Fibroblast of lung (primary cell): Measurements from ENCODE around the gene FAM72D. TPM values are rescaled to one million over a fixed set of nuclear protein-coding genes. Genes with fewer than 3 reads are reported as not detected.
"Not testable (repeated sequence)": the region's sequence is repeated elsewhere in the genome, so short reads cannot be mapped to it uniquely, and the experiment has no call there.

Experiments
- DNase-seq, 2 donors: peaks; one replicate each; pipeline versions ENCODE4 v3.0.0 to v3.0.0-alpha.2; 2010; ENCODE audit warnings: low read depth in 2 of 2
- H2AFZ ChIP-seq: 2 replicates; pipeline ENCODE4 v1.5.1; 2012; ENCODE audit warnings: low read length, control low read depth, inconsistent platforms
- H3K27ac ChIP-seq: 2 replicates; pipeline ENCODE4 v1.5.1; 2011; ENCODE audit warnings: low read length, control low read depth; ENCODE audit not compliant: insufficient read depth
- H3K27me3 ChIP-seq: 2 replicates; pipeline ENCODE4 v1.5.1; 2011; ENCODE audit warnings: mild to moderate bottlenecking, low read length; ENCODE audit not compliant: control insufficient read depth, insufficient read depth
- H3K36me3 ChIP-seq: 2 replicates; pipeline ENCODE4 v1.5.1; 2011; ENCODE audit warnings: low read length; ENCODE audit not compliant: control insufficient read depth, insufficient read depth
- H3K4me1 ChIP-seq: 2 replicates; pipeline ENCODE4 v1.5.1; 2011; ENCODE audit warnings: low read length; ENCODE audit not compliant: control insufficient read depth, insufficient read depth; ENCODE audit errors: extremely low read depth
- H3K4me2 ChIP-seq: 2 replicates; pipeline ENCODE4 v1.5.1; 2011; ENCODE audit warnings: low read length, control low read depth; ENCODE audit not compliant: insufficient read depth; ENCODE audit errors: extremely low read depth
- H3K4me3 ChIP-seq, 4 experiments: fragments of 200-600 bp in 1 of 4; sonication (generic) in 1 of 4; replicated peaks in 1 of 4; 2 replicates each; pipeline ENCODE4 v1.5.1; 2011 to 2016; ENCODE audit warnings: low read length in 4 of 4, low read depth in 3 of 4, mild to moderate bottlenecking in 3 of 4, control low read depth in 2 of 4, inconsistent platforms in 1 of 4, mixed read lengths in 1 of 4; ENCODE audit not compliant: insufficient read depth in 1 of 4; ENCODE audit errors: control extremely low read depth in 1 of 4
- H3K79me2 ChIP-seq: 2 replicates; pipeline ENCODE4 v1.5.1; 2012; ENCODE audit warnings: mild to moderate bottlenecking, low read length, inconsistent platforms; ENCODE audit not compliant: control insufficient read depth, insufficient read depth
- H3K9ac ChIP-seq: 2 replicates; pipeline ENCODE4 v1.5.1; 2011; ENCODE audit warnings: mild to moderate bottlenecking, low read length, control low read depth; ENCODE audit not compliant: insufficient read depth
- H3K9me3 ChIP-seq: 2 replicates; pipeline ENCODE4 v1.5.1; 2012; ENCODE audit warnings: low read depth, low read length; ENCODE audit not compliant: control insufficient read depth, insufficient read depth
- H4K20me1 ChIP-seq: 2 replicates; pipeline ENCODE4 v1.5.1; 2011; ENCODE audit warnings: low read length; ENCODE audit not compliant: control insufficient read depth, insufficient read depth; ENCODE audit errors: extremely low read depth
- polyA minus RNA-seq: library from RNA; depleted of rRNA, polyadenylated mRNA; stranded (reverse); fragments of >200 nt; gene quantifications from 2 replicates; pipeline ENCODE4 v1.2.3, GENCODE V29; 2011; ENCODE audit warnings: low replicate concordance
- polyA plus RNA-seq, 2 donors: library from polyadenylated mRNA; depleted of rRNA in 1 of 2; stranded (reverse) in 1 of 2; unstranded in 1 of 2; fragments of >200 nt; gene quantifications; 2 replicates each; pipeline ENCODE4 v1.2.1, GENCODE V29; 2011 to 2012; ENCODE audit warnings: missing spikeins in 1 of 2
- total RNA-seq: library from RNA; depleted of rRNA; stranded (reverse); fragments of >200 nt; gene quantifications from 2 replicates; pipeline ENCODE4 v1.2.1, GENCODE V29; 2014

Gene FAM72D
- total RNA-seq (0.26 and 1.7 TPM in 2 replicates), polyA plus RNA-seq (0.85 and 2.1 TPM in 2 replicates), polyA minus RNA-seq (not detected in 2 replicates)
- 0.73 and 1.7 TPM in 2 replicates for polyA plus RNA-seq (2012)

GRCh38 chr1:145095284-145096057, at the start of gene FAM72D, which contains the start of gene SRGAP2B:
Gene FAM72D, plus strand, starts transcription at chr1:145095974. Its CDS starts 874 bp downstream, at chr1:145096848.
Gene SRGAP2B, minus strand, starts transcription at chr1:145095328. Its CDS starts 2,427 bp downstream, at chr1:145092901.
- H3K79me2 ChIP-seq, H3K9me3 ChIP-seq, DNase-seq, H3K4me1 ChIP-seq, H2AFZ ChIP-seq, H3K27me3 ChIP-seq, H3K4me2 ChIP-seq, H3K9ac ChIP-seq, H3K27ac ChIP-seq, H3K36me3 ChIP-seq, H4K20me1 ChIP-seq: not testable (repeated sequence)
- H3K4me3 ChIP-seq = peak within 1 kb of the TSS in 2 of 4 experiments; percentile 23 to 51

- not testable (repeated sequence) for H3K4me1 ChIP-seq, H3K4me2 ChIP-seq, H3K9ac ChIP-seq
Measured at GRCh38 chr1:145047553-145047952, 48.2 kb upstream of the FAM72D start.

GRCh38 chr1:145048181-145048856, 47.5 kb upstream of the FAM72D start:
- H3K27ac ChIP-seq, H4K20me1 ChIP-seq, H3K4me3 ChIP-seq, DNase-seq, H3K4me1 ChIP-seq, H3K9ac ChIP-seq, H3K4me2 ChIP-seq, H3K79me2 ChIP-seq, H3K36me3 ChIP-seq, H3K27me3 ChIP-seq, H2AFZ ChIP-seq, H3K9me3 ChIP-seq: not testable (repeated sequence)

More at GRCh38 chr1:145047553-145047952, 48.2 kb upstream of the FAM72D start:
- not testable (repeated sequence) for DNase-seq, H3K27me3 ChIP-seq, H3K36me3 ChIP-seq, H3K9me3 ChIP-seq, H3K27ac ChIP-seq, H4K20me1 ChIP-seq, H3K79me2 ChIP-seq, H3K4me3 ChIP-seq, H2AFZ ChIP-seq

GRCh38 chr1:145052019-145052776, 43.6 kb upstream of the FAM72D start:
- H3K4me1 ChIP-seq, H3K4me3 ChIP-seq, H3K27ac ChIP-seq, H3K27me3 ChIP-seq, DNase-seq, H2AFZ ChIP-seq, H3K79me2 ChIP-seq, H3K36me3 ChIP-seq, H4K20me1 ChIP-seq, H3K9ac ChIP-seq, H3K9me3 ChIP-seq, H3K4me2 ChIP-seq: not testable (repeated sequence)

- H3K79me2 ChIP-seq, DNase-seq, H3K9ac ChIP-seq, H3K27ac ChIP-seq, H3K9me3 ChIP-seq, H3K27me3 ChIP-seq, H3K4me3 ChIP-seq, H2AFZ ChIP-seq, H4K20me1 ChIP-seq, H3K36me3 ChIP-seq, H3K4me1 ChIP-seq, H3K4me2 ChIP-seq: not testable (repeated sequence)
Measured at GRCh38 chr1:145053428-145053827, 42.3 kb upstream of the FAM72D start.

- H3K36me3 ChIP-seq, H3K27ac ChIP-seq, H3K4me1 ChIP-seq, H3K4me3 ChIP-seq, H4K20me1 ChIP-seq, H3K9ac ChIP-seq, H2AFZ ChIP-seq, H3K79me2 ChIP-seq, DNase-seq, H3K27me3 ChIP-seq, H3K4me2 ChIP-seq, H3K9me3 ChIP-seq: not testable (repeated sequence)
Measured at GRCh38 chr1:145055217-145055760, 40.5 kb upstream of the FAM72D start.
